ENCODE data around the gene IGF2BP1.
"Not testable (repeated sequence)": the region's sequence is repeated elsewhere in the genome, so short reads cannot be mapped to it uniquely, and the experiment has no call there.

The IGF2BP1 gene

DNA sequence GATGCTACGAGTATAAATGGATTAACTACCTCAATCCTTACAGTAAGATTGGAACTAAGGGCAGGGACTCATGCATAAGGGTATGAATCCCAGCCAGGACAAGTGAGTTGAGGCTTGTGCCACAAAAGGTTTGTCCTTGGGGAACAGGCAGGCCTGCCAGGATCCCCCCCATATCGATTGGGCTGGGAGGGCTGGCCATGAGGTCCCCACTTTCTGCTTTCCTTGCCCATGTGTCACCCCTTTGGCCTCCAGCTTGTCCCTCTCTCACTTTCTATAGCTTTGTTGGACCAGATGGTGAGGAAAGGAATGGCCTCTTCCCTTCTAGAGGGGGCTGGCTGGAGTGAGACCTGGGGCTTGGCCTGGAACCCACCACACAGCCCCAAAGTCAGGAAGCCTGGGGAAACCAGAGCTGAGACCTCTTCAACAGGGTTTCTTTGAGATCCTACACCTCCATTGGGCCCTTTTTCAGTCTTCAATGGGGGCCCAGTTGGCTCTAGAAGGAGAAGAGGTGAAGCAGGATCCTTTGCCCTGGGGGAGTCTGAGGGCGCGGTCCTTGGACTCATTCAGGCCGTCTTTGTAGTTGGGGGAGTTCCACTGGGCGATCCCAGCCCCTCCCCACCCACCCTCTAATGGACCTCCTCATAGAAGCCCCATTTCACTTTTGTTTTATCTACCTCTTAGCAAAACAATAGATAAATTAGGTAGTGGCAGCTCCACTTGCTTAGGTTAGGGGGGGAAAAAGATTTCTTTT, 57.3 kb downstream of the IGF2BP1 start:
- no peak for DNase-seq (ENCODE audit: low read depth in 3 of 3)

DNA sequence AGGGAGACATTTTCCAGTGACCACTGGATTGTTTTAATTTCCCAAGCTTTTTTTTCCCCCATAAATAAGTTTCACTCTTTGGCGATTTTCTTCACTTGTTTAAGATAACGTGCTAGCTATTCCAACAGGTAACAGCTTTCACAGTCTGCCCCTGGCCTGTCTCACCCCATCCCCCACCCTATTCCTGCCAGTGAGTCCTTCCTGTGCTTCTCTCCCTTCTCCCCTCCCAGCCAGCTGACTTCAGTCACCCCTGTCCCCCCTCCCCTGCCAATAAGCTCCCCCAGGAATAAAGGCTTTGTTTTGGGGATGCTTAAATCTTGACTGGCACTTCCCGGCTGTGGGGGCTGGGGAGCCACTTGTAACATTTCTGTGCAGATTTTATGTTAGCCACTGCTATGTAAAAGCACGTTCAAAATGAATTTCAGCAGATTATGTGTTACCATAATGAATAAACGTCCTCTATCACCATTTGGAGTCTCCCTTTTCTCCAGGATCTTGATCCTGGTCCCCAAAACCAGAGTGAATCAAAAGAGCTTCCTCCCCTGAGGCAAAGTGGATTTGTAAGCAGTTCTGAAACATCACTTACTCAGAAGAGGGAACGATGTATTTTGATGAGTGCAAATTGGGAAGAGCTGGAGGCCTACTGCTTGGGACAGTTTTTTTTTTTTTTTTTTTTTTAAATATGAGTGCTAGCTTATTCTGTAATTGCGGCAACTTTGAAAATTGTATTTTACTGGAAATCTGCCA, 58.2 kb downstream of the IGF2BP1 start:
- no peak for DNase-seq (ENCODE audit: low read depth in 3 of 3)

DNA sequence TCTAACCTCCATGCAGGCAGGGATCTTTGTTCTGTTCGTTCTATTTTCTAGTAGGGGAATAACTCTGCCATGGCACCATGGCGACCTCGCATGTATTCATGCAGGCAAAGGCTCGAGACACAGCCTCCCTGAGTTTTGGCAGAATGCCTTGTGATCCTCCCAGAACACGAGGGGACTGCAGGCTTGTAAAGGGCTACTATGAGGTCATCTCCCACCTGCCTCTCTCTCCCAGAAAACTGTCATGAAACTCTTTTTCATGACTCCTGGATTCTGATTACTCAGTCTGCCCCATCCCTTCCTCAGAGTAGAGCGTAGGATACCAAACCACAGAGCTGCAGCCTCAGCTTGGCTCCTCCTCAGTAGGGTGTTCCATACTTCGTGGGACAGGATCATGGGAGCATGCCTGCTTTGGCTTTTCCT, 64.3 kb downstream of the IGF2BP1 start:
- no peak for DNase-seq (ENCODE audit: low read depth in 3 of 3)

DNA sequence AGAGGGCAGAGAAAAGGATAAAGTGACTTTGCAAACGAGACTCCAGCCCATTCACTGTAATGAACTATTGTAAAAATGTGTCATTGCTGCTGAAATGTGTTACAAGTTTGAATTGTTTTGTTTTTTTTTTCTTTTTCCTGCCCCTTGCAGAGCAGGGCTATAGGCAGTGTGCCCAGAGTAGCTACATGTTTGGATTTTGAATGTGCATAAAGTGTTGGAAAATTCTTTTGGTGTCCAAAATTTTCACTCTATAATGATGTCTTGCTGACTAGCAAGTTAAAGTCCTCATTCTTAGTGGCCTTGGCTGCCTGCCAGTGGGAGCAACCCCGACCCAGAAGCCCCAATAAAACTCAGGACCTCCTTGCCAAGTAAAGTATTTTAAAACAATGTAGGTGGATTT, 66.5 kb downstream of the IGF2BP1 start:
- no peak for DNase-seq (ENCODE audit: low read depth in 3 of 3)

DNA sequence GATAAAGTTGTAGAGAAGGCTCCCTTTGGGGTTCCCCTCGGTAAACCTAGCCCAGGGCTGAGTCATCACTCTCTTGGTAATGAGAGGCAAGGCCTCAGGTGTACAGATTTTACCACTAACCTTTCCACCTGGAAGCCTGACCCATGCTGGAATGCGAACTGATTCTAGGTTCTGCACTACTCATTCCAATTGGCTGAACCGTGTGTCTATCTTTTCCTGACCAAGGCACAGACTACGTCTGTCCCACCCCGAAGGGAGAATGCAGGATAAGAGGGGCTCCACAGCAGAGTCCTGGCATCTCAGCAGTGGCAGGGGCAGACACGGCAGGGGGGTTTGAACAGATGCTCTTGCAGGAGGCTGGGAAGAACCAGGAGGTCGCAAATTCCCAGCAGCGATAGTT, 70.0 kb downstream of the IGF2BP1 start:
- no peak for DNase-seq (ENCODE audit: low read depth in 3 of 3)

DNA sequence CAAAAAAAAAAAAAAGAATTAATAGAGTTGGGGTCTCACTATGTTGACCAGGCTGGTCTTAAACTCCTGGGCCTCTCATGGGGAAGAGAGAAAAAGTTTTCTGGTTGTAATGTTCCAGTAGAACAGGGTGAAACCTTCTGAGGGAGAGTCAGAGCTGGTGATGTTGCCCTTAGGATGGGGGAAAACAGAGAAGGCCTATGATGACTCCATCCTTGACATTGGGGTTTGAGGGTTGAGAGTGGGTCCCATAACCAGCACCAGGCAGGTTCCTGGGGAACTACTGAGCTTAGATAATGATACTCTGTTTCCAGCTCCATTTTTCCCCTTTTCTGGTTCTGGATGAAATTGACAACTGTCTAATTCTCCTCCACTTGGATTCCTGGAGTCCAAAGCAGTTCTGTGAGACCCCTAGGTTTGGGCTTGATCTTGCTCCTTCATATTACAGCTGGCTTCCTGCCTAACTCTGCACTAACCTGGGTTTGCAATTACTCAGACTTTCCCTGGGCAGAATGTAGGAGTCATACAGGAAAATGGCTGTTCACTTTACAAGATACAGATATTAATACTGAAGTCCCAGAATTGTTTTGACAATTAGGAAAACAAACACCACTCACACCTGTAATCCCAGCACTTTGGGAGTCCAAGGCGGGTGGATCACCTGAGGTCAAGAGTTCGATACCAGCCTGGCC, 72.5 kb downstream of the IGF2BP1 start:
- no peak for DNase-seq (ENCODE audit: low read depth in 3 of 3)

DNA sequence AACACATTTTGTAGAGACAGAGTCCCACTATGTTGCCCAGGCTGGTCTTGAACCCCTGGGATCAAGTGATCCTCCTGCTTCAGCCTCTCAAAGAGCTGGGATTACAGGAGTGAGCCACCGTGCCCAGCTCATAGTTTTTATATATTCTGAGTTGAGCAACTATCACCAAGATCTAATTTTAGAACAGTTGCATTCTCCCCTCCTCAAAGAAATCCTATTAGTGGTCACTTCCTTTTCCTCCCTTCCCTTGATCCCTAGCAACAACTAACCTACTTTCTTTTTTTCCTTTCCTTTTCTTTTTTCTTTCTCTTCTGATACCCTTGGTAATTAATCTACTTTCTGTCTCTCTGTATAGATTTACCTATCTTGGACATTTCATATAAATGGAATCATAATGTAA, 73.9 kb downstream of the IGF2BP1 start:
- DNase-seq (ENCODE audit: low read depth in 3 of 3): no peak

DNA sequence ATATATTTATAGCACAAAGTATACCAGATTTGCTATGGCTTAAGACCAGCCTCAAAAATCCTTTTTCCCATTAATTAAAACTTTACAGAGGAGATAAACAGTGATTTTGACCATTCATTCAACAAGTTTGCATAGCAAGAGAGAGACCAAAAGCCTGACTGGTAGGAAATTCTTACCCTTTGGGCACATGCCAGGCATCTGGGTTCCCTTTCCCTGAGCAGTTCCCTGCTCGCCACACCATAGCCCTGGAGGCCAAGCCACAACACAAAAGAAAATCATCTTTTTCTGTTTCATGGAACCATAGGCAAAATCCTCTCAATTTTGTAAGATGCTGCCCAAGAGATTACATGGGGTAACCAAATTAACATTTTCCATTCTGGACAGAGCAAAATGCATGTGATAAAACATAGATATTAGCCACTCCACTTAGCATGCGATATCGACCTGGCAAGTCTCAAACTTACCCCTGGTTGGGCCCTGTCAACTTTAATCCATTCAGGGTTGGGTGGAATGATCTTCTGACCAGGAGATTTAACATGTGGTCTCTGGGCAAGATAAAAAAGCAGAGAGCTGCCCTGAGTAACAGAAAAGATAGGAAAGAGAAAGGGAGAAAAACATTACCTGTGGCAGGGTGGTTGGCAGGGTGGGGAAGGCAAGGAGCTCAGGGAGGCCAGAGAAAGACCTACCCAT, 77.8 kb downstream of the IGF2BP1 start:
- no peak for DNase-seq (ENCODE audit: low read depth in 3 of 3)

DNA sequence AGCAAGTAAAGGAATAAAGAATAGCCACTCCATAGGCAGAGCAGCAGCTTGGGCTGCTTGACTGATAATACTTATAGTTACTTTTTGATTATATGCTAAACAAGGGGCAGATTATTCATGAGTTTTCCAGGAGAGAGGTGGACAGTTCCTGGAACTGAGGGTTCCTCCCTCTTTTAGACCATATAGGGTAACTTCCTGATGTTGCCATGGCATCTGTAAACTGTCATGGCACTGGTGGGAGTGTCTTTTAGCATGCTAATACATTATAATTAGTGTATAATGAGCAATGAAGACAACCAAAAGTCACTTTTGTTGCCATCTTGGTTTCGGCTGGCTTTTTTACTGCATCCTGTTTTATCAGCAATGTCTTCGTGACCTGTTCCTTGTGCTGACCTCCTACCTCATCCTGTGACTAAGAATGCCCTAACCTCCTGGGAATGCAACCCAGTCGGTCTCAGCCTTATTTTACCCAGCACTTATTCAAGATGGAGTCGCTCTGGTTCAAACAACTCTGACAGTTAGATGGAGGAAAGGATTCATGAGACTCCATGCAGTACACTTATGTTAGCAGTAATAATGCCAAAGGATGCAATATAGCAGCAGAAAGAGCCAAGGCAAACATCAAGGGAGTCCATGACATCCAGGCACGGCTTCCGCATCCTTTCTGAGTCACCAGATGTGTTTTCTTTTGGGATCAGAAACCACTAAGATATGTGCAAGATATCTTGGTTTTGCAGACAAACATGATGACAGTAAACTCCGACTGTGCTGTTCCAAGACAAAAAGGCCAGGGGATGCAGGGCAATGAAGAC, 79.6 kb downstream of the IGF2BP1 start:
- DNase-seq (ENCODE audit: low read depth in 3 of 3): no peak

DNA sequence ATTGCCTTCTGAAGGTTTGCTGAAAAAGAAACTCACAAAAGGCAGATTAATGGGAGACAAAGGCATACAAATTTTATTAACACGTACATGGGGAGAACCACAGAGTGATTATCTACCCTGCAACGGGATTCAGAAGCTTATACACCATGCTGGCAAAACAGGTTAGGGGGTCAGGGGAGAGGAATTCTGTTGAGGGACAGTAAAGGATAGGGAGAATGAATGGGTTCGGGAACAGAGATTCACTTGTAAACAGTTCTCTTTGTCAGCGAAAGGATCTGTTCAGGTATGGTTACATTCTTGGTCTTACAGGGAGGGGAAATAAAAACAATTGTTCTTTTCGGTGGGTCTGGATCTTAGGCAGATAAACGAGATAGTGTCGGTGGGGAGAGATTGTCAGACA, 81.1 kb downstream of the IGF2BP1 start:
- DNase-seq (ENCODE audit: low read depth in 3 of 3): no peak

DNA sequence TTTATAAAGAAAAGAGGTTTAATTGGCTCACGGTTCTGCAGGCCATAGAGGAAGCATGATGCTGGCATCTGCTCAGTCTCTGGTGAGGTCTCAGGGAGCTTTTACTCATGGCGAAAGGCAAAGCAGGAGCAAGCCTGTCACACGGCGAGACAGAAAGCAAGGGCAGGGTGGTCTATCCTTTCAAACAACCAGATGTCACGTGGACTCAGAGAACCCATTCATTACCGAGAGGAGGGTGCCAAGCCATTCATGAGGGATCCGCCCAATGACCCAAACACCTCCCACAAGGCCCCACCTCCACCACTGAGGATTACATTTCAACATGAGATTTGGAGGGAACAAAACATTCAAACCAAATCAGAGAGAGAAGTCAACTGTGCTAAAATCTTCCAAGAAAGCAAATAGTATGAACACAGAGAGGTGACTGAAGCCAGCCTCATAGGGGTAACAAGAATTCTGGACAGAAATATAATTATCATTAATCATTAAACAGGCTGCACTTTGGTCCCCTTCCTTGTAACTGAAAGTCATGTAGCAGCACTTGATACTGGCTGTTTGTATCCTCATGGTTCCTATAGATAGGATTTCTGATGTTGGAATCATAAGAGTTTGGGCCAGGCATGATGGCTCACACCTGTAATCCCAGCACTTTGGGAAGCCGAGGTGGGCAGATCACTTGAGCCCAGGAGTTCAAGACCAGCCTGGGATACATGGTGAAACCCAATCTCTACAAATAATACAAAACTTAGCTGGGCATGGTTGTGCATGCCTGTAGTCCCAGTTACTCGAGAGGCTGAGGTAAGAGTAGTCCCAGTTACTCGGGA, 82.9 kb downstream of the IGF2BP1 start:
- no peak for DNase-seq (ENCODE audit: low read depth in 3 of 3)

DNA sequence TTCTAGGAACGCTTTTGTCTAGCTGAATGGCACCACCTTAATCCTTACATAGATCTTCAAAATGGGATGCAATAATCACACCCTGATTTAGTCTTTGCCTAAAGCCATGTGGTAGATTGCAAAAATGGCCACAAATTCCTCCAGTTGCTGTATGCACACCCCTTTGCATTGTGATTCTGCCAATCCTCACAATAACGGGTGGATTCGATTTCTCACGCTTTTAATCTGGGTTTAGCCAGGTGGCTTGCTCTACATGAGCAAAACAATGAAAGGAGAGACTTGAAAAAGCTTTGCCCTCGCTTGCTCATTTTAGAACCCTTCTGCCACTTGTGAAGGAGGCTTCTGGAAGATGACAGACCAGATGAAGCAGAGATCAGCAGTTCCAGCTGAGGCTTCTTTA, 85.0 kb downstream of the IGF2BP1 start:
- DNase-seq (ENCODE audit: low read depth in 3 of 3): no peak

DNA sequence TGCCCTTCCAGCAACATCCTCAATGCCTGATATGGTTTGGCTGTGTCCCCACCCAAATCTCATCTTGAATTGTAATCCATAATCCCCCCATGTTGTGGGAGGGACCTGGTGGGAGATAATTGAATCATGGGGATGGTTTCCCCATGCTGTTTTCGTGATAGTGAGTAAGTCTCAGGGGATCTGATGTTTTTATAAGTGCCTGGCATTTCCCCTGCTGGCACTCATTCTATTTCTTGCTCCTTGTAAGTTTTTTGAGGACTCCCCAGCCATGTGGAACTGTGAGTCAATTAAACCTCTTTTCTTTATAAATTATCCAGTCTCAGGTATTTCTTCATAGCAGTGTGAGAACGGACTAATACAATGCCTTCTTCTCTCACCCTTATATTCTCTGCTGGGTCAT, 87.9 kb downstream of the IGF2BP1 start:
- not testable (repeated sequence) for DNase-seq (ENCODE audit: low read depth in 3 of 3)

DNA sequence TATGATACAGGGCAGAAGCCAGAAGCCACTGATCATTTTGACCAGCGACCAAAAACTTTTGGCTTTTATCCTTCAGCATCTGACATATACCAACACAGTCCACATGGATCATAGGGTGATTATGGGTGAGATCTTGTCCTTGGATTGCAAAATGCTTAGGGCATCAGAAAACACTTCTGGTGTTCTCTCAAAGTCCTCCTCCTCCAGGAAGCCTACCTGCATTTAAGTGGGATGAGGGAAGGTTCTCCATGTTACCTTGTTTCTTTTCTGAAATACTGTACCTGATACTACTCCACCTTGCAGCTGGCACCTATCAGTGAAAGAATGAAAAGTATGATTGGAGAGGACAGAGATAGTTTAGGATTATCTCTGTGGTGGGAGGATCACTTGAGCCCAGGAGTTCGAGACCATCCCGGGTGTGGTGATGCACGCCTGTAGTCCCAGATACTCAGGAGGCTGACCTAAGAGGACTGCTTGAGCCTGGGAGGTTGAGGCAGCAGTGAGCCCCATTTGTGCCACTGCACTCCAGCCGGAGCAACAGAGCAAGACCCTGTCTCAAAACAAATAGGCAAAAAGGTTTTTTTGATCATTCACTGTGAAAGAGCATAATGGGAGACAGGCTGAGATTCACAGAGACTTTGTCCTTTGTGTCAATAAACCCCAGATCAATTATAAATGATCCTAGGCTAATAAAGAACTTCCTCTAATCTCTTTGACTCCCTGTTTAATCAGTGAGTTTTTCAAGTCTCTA, 88.6 kb downstream of the IGF2BP1 start:
- no peak for DNase-seq (ENCODE audit: low read depth in 3 of 3)

DNA sequence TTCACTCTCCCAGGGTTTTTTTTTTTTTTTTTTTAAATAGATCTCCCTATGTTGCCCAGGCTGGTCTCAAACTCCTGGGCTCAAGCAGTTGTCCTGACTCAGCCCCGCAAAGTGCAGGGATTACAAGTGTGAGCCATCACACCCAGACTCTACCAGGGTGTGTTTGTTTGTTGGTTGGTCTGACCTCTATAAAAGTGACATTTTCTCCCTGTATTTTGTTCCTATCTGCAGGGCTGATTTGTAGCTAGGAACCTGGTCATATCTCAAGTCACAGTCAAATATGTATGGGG, 89.1 kb downstream of the IGF2BP1 start:
- no peak for DNase-seq (ENCODE audit: low read depth in 3 of 3)

DNA sequence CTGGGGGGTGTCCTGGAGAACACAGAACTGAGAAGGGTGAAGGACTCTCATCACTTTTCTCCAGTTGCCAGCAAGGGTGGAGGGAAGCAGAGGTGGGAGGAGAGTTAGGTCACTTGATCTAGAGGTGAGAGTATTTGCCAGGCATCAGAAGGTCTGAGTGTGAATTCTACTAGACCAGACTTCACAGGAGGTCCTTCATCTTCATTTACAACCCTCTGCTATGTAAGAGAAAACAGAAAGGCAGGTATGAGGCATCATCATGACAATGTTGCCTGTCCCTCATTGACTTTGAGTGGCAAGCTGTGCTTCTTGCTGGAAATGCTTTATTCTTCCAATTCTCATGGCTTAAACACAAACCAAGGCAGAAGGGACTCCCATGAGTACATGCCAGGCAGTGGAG, 89.5 kb downstream of the IGF2BP1 start:
- no peak for DNase-seq (ENCODE audit: low read depth in 3 of 3)

DNA sequence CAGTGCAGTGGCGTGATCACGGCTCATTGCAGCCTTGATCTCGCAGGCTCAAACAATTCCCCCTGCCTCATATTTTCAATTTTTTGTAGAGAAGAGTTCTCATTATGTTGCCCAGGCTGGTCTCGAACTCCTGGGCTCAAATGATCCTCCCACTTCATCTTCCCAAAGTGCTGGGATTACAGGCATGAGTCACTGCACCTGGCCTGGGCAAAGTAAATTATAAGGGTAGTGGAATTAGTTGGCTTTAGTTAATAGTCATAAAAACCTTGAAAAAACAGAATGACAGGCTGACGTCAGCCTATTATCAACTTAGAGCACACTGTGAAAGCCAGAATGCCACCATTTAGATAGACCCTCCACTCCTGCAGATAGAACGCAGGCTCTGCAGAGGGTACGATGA, 91.9 kb downstream of the IGF2BP1 start:
- DNase-seq (ENCODE audit: low read depth in 3 of 3): no peak

DNA sequence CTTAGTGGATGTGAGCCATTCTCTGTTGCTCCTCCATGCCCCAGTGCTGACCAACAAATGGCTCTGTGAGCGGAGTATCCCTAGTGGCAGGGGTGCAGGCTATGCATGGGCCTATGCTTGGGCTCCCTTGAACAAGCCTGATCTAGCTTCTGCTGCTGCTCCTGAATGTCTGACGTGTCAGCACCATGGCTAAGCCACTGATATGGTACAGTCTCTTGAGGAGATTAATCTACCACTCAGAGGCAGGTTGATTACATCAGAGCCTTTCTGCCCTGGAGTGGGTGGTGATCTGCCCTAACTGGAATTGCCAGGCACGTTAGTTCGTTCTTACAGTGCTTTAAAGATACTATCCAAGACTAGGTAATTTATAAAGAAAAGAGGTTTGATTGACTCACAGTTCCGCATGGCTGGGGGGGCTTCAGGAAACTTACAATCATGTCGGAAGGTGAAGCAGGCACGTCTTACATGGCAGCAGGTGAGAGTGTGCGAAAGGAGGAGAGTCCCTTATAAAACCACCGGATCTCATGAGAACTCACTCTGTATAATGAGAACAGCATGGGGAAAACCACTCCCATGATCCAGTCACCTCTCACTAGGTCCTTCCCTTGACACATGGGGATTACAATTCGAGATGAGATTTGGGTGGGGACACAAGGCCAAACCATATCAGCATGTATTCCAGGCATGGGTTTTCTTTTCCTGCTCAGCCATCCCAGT, 93.9 kb downstream of the IGF2BP1 start:
- no peak for DNase-seq (ENCODE audit: low read depth in 3 of 3)

DNA sequence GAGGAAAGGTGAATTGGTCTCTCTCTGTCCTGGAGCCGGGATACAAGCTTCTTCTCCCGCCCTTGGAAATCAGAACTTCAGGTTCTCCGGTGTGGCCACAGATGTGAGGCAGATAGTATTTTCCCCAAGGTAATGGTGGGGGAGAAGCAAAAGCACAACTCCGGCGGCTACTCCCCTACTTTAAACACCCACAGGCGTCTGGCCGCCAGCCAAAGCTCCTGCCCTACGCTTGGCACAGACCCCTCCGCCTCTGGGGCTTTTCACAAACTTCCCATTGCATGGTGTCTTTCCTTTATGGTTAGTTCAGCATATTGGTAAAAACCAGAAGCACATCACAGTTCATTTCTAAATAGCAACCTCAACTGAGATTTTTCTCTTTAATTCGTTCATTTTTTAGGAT, 95.9 kb downstream of the IGF2BP1 start:
- DNase-seq (ENCODE audit: low read depth in 3 of 3): no peak

Measured in stimulated activated CD4-positive, alpha-beta T cell treated with anti-CD3 and anti-CD28 coated beads, TNF-alpha, amount 100 ng/mL, for 4 hours (primary cell).